GM18909 (cell line): Measurements from ENCODE around the gene ZNF615.
"Not testable (repeated sequence)": the region's sequence is repeated elsewhere in the genome, so short reads cannot be mapped to it uniquely, and the experiment has no call there.

Source experiments
- ATAC-seq: cut with Tn5 transposase; IDR thresholded peaks from one replicate; pipeline ENCODE4 v1.9.1; 2021; ENCODE audit warnings: mild to moderate bottlenecking; ENCODE audit not compliant: unreplicated experiment, poor library complexity

ZNF615 gene

DNA sequence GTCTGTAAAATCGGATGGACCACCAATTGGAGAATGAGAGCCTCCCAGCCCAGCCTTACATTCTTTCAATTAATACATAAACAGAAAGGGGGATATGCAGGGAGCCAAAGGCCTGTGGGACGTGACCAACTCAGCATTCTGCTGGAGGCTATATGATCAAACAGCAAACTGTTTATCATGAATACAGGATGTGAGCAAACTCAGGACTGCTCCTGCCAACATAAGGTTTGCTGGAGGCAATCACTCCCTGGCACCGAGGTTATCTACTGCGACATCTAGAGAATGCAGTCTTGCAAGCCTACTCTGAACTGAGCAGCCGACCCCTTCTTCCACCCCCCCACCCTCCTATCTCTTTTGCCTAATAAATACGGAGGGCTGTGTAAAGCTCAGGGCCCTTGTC is 27.1 kb downstream of the ZNF615 start:
- ATAC-seq = not testable (repeated sequence)

GRCh38 chr19:51980116-51980736 is 27.8 kb downstream of the ZNF615 start:
- ATAC-seq = no peak

GRCh38 chr19:51978882-51979281 is 29.1 kb downstream of the ZNF615 start:
- no peak for ATAC-seq

DNA sequence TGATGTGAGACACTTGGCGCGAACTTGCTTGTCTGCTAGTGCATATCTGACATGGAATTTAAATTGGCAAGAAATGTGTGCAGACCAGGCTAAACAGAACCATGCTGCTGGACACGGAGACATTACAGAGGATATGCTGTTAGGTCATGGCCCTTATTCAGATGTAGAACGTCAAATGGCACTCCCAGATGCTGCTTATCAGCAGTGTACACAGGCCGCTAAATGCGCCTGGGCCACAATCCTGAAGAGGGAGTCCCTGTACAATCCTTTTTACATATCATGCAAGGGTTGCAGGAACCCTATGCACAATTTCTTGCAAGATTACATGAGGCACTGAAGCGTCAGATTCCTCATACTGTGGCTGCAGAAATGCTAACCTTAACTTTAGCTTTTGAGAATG is 30.7 kb downstream of the ZNF615 start:
- ATAC-seq = no peak

DNA sequence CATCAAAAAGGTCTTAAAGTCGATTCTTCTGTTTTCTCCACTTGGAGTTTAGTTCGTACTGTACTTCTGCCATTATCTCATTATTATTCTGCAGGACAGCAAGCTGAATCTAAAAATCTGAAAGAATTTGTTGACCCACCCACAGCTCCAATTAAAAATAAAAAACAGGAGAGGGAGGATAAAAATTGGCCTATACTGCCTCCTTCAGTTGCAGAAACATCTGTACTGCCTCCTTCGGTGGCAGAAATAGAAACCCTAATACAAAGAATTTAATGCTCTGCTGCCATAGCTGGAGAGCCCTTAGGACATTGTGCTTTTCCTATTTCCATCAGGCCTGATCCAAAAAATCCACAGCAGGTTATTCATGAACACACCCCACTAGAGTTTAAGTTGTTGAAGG is 31.2 kb downstream of the ZNF615 start:
- no peak for ATAC-seq

GRCh38 chr19:51975787-51976186 is 32.2 kb downstream of the ZNF615 start:
- ATAC-seq = not testable (repeated sequence)

DNA sequence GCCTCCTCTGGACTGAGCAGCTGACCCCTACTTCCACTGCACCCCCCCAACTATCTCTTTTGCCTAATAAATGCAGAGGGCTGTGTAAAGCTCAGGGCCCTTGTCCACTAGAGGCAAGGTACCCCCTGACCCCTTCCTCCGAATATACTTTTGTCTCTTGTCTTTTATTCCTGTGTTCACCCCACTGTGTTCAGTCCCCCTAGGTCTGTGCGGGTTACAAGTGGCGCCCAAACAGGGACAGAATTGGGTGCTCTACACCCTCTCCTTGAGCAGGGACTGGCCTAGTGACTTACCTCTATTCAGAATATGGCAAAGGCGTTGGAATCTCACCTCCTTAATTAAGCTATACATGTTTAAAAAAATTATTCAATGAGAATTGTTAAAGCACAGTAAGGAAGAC is 36.4 kb downstream of the ZNF615 start:
- ATAC-seq = no peak

DNA sequence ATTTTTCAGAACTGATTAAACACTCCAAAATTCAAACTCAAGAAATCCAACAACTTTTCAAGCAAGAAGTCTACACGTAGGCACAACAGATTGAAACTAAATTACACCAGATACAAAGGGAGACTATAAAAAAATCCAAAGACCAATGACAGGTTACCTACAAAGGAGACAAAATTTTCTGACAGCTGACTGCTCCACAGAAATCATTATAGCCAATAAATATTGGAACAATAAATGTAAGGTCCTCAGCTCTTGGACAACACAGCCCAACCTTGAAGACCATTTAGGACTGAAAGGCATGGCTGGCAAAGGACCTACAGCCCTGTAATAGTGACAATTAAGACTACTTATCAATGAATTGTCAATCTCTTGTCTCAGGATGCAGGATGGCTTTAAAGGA is 37.3 kb downstream of the ZNF615 start:
- no peak for ATAC-seq

- no peak for ATAC-seq
These were observed 42.4 kb downstream of the ZNF615 start for GRCh38 chr19:51965583-51965982.

DNA sequence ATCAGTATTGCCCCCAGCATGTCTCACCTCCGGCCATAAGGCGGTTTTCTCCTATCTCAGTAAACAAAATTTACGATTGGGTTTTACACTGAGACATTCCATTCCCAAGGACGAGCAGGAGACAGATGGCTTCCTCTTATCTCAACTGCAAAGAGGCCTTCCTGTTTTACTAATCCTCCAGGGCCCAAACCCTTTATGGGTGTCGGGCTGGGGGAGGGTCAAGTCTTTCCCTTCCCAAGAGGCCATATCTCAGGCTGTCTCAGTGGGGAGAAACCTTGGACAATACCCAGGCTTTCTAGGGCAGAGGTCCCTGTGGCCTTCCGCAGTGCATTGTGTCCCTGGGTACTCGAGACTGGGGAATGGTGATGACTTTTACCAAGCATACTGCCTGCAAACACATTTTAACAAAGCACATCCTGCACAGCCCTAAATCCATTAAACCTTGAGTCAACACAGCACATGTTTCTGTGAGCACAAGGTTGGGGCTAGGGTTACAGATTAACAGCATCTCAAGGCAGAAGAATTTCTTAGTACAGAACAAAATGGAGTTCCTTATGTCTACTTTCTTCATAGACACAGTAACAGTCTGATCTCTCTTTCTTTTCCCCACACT is 47.3 kb downstream of the ZNF615 start:
- not testable (repeated sequence) for ATAC-seq

DNA sequence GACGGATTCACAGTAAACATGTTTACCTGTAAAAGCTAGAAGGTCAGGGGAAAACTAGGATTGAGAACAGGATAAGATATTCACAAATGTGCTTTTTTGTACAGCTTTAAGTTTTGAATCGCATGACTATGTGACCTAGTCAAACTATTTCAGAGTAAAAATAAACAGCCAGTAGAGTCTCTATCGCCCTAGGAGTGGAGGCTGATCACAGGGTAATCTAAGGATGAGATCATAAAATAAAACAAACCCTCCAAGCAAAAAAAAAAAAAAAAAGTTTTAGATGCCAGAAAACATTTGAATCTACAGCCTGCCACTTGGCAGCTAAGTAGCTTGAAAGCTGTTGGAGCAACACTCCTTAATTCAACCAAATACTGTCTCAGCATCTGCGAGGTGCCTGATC is 48.2 kb downstream of the ZNF615 start:
- no peak for ATAC-seq

GRCh38 chr19:51957846-51958245 is 50.2 kb downstream of the ZNF615 start:
- not testable (repeated sequence) for ATAC-seq

DNA sequence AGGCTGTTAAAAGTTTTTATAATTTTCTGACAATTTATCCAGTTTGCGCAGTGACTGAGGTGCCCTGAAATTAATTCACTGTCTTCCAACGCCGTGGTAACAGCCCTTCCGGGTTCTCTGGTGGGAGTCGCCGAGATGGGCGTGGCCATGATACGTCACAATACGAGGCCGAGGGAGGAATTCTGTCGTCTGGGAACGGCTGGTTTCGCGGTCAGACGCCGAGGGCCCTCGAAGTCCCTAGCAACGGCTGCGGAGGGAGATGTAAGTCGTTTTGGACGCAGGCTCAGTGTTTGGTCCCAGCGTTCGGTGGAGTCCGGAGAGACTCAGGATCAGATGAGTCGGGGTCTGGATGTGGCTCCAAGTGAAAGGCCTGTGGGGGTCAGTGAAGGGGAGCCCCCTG is 59.0 kb downstream of the ZNF615 start:
- ATAC-seq = no peak

GRCh38 chr19:51946602-51947001 is 61.4 kb downstream of the ZNF615 start:
- no peak for ATAC-seq

DNA sequence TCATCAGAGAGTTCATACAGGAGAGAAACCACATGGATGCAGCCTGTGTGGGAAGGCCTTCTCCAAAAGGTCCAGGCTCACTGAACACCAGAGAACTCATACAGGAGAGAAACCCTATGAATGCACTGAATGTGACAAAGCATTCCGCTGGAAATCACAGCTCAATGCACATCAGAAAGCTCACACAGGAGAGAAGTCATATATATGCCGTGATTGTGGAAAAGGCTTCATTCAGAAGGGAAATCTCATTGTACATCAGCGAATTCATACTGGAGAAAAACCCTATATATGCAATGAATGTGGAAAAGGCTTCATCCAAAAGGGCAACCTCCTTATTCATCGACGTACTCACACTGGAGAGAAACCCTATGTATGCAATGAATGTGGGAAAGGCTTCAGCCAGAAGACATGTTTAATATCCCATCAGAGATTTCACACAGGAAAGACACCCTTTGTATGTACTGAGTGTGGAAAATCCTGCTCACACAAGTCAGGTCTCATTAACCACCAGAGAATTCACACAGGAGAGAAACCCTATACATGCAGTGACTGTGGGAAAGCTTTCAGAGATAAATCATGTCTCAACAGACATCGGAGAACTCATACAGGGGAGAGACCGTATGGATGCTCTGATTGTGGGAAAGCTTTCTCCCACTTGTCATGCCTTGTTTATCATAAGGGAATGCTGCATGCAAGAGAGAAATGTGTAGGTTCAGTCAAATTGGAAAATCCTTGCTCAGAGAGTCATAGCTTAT is 63.0 kb downstream of the ZNF615 start:
- ATAC-seq = no peak
